A549 (cell line): ENCODE results near the gene UVSSA.

Experiments used
- CBX8 ChIP-seq: fragments of 200-600 bp; sonication (generic); IDR thresholded peaks from 2 replicates; pipeline ENCODE4 v1.6.1; 2016
- ESRRA ChIP-seq: fragments of 150-350 bp; IDR thresholded peaks from 2 replicates; pipeline ENCODE4 v1.6.1; 2014; ENCODE audit warnings: mild to moderate bottlenecking, low read length, borderline replicate concordance
- JUN ChIP-seq, 2 experiments: fragments of >200 bp; sonication (Bioruptor Twin); formaldehyde crosslinking; IDR thresholded peaks; 2 replicates in 1 of 2; 3 replicates in 1 of 2; pipeline ENCODE4 v1.6.1; 2016 to 2017
- JUNB ChIP-seq: fragments of >200 bp; sonication (Bioruptor Twin); formaldehyde crosslinking; IDR thresholded peaks from 2 replicates; pipeline ENCODE4 v1.6.1; 2016
- MYC ChIP-seq: IDR thresholded peaks from 2 replicates; pipeline ENCODE4 v1.6.1; 2012; ENCODE audit warnings: mild to moderate bottlenecking, inconsistent platforms, low read length, improper control_type of control experiment, borderline replicate concordance
- PHF8 ChIP-seq: fragments of 200-600 bp; sonication (generic); IDR thresholded peaks from 2 replicates; pipeline ENCODE4 v1.6.1; 2016; ENCODE audit warnings: low read depth, mild to moderate bottlenecking, antibody characterized with exemption, moderate library complexity, borderline replicate concordance
- POLR2A ChIP-seq: IDR thresholded peaks from 2 replicates; pipeline ENCODE4 v1.6.1; 2012; ENCODE audit warnings: mild to moderate bottlenecking, low read length
- RCOR1 ChIP-seq: fragments of 150-350 bp; IDR thresholded peaks from 2 replicates; pipeline ENCODE4 v1.6.1; 2014; ENCODE audit warnings: antibody characterized with exemption, low read length, low read depth
- RFX5 ChIP-seq: fragments of 450-650 bp; IDR thresholded peaks from 2 replicates; pipeline ENCODE4 v1.7.1; 2014; ENCODE audit warnings: antibody characterized with exemption, mild to moderate bottlenecking, moderate library complexity
- RNF2 ChIP-seq: fragments of 200-600 bp; sonication (generic); IDR thresholded peaks from 2 replicates; pipeline ENCODE4 v1.6.1; 2016; ENCODE audit warnings: low read depth, mild to moderate bottlenecking, antibody characterized with exemption, moderate library complexity, borderline replicate concordance
- TF ChIP-seq, protein P1 (sequence below): fragments of >200 bp; sonication (Bioruptor Twin); formaldehyde crosslinking; IDR thresholded peaks from 3 replicates; pipeline ENCODE4 v1.5.1; 2016

DNA sequence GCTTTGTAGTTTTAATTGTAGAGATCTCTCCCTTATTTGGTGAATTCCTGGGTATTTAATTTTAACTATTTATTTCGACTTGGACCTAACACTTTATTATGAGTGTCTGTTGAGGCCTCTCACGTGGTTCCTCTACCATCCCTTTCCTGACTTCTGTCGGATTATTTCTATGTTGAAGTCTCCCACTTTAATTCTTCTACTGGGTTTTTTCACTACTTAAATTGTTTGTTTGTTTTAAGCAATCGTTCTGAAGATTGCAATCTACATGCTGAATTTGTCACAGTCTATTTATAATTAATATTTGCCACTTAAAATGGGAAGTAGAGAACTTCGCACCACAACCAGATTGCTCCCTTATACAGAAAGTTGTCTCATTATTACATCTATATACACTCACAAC is 80.0 kb downstream of the UVSSA start:
- TF ChIP-seq, protein P1, sequence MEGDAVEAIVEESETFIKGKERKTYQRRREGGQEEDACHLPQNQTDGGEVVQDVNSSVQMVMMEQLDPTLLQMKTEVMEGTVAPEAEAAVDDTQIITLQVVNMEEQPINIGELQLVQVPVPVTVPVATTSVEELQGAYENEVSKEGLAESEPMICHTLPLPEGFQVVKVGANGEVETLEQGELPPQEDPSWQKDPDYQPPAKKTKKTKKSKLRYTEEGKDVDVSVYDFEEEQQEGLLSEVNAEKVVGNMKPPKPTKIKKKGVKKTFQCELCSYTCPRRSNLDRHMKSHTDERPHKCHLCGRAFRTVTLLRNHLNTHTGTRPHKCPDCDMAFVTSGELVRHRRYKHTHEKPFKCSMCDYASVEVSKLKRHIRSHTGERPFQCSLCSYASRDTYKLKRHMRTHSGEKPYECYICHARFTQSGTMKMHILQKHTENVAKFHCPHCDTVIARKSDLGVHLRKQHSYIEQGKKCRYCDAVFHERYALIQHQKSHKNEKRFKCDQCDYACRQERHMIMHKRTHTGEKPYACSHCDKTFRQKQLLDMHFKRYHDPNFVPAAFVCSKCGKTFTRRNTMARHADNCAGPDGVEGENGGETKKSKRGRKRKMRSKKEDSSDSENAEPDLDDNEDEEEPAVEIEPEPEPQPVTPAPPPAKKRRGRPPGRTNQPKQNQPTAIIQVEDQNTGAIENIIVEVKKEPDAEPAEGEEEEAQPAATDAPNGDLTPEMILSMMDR, result no peak
- no peak for TF ChIP-seq CBX8
- TF ChIP-seq RCOR1, result no peak
- no peak for TF ChIP-seq ESRRA
- TF ChIP-seq JUNB, result no peak
- no peak for TF ChIP-seq JUN (IDR thresholded peaks at IDR 0.05)
- no peak for TF ChIP-seq RFX5
- TF ChIP-seq MYC, result no peak
- no peak for TF ChIP-seq POLR2A
- TF ChIP-seq PHF8, result no peak
- no peak for TF ChIP-seq RNF2
